ENCODE data around the gene DUOX1.

GRCh38 chr15:45143946-45144345 is 14.2 kb downstream of the DUOX1 start:
- no peak for TF ChIP-seq CTCF (optimal IDR thresholded peaks at IDR 0.05 in 1 of 3, IDR thresholded peaks at IDR 0.05 in 1 of 3, conservative IDR thresholded peaks at IDR 0.05 in 1 of 3; ENCODE audit: extremely low read depth in 1 of 3, insufficient read depth in 2 of 3, low read length in 3 of 3)
- TF ChIP-seq EZH2 (IDR thresholded peaks at IDR 0.05; ENCODE audit: low read length): no peak

All from keratinocyte (primary cell).